ENCODE results near the gene PDGFC. TPM values are rescaled to one million over a fixed set of nuclear protein-coding genes. Genes with fewer than 3 reads are reported as not detected.

Gene PDGFC
- total RNA-seq, 1 donor from 2014 or later = 4.4 TPM

GRCh38 chr4:156778606-156779005, 193.0 kb downstream of the PDGFC start:
- no peak for ATAC-seq

DNA sequence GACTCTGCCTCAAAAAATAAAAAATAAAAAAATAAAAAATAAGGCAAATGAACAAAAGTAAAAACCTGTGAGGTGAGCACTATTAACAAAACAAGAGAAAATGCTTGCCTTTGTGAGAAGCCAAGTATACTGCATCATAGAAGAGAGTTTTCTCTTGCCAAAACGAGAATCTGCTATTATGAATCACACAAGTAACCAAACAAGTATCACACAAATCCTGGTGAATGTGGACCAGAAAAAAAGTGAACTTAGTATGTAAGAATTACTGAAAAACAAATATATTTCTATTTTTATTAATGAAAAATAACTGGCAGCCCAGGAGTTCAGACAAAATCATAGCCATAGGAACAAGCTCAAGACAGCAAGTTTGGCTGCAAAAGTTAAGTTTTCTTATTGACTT, 193.5 kb downstream of the PDGFC start:
- ATAC-seq = no peak

DNA sequence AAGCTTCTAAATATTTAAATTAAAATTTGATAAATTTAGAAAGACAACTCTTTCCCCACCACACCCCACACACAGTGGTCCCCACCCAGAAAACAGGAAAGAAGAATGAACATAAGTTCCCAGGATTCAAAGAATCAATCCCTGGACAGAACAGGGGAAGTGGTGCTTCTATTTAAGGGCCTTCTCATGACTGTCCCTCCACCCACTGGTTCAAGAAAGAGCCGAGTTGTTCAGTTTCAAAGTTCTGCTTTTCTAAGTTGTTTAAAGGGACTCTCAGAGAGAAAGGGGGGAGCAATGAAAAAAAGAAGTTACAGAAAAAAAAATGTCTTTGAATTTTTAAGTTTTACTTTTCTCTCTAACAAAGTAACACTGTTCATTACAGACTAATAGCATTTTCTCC, 195.8 kb downstream of the PDGFC start:
- no peak for ATAC-seq

DNA sequence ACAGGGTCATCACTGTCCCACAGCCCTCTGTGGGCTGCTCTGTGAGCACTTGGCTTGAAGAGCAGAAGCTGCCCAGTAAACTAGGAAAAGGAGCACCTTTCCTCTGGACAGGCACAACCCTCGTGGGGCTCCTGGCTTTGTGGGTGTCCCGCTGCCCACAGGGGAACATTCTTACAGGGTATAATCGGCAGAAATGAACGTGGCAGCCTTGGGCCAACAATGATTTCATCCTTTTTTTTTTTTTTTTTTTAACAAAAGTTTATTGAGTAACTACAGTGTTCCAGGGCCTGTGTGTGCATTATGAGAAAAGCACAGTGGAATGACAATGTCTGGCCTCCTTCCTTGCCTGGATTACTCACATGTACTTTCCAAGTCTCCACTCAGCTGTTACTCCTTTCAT, 197.2 kb downstream of the PDGFC start:
- peak; percentile 65 for ATAC-seq

- no peak for ATAC-seq
Measured at GRCh38 chr4:156773648-156774357, 197.8 kb downstream of the PDGFC start.

GRCh38 chr4:156771171-156771837, 200.3 kb downstream of the PDGFC start:
- ATAC-seq = peak; percentile 98

DNA sequence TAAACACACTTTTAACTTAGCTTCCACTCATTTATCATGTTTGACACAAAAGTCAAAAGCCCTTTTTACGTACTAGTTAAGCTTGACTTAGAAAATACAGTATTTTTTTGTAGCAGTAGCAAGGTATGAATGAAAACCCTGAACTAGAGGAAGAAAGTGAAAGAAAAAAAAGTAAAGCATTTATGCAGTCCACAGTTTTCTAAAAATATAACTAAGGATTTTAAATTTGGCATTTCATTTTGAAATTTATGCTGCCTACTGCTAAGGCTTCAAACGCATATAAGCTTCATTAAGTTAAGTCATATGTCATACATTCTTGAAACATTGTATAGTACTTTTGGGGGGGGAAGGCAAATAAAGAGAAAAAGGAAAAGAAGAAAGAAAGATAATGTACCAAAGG, 201.5 kb downstream of the PDGFC start:
- no peak for ATAC-seq

DNA sequence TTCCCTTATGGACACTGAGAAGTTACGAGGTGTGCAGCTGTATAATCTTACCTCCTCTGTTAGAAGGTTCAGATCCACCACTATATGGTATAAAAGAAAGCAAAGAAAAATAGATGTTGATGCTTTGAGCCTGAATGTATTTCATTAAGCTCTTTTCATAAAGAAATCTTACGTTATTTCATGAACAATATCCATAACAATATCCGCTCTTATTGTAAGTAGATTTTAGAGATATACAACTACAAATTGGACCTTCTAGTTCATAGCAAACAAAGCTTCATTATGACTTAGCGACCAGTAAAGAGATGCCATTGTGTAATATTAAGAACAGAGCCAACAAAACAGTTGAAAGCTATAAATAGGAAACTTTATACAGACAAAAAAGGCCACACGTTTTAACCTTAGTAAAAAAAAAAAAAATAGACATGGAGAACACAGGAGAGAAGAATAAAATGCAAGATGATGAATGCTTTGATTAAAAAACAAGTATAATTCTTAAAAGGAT, 203.6 kb downstream of the PDGFC start:
- no peak for ATAC-seq

DNA sequence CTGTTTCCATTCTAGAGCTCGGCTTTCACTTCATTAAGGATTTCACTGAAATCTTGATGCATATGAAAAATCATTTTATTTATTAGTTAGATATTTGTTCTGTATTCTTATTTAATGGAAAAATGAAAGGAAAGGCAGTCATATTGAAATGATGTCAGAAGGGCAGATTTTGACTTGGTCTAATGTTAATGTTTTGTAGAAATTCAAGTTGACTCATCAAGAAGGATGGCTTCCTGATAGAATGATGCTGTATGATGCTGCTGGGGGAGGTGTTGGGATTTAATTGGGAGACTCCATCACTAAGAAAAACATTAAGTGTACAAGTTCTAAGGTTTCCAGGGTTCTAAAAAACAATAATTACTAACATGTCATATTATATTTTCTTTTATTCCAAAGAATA, 204.8 kb downstream of the PDGFC start:
- no peak for ATAC-seq

GRCh38 chr4:156765277-156765676, 206.3 kb downstream of the PDGFC start:
- ATAC-seq = no peak

GRCh38 chr4:156764846-156765245, 206.8 kb downstream of the PDGFC start:
- no peak for ATAC-seq

- no peak for ATAC-seq
Measured at GRCh38 chr4:156764145-156764544, 207.5 kb downstream of the PDGFC start.

DNA sequence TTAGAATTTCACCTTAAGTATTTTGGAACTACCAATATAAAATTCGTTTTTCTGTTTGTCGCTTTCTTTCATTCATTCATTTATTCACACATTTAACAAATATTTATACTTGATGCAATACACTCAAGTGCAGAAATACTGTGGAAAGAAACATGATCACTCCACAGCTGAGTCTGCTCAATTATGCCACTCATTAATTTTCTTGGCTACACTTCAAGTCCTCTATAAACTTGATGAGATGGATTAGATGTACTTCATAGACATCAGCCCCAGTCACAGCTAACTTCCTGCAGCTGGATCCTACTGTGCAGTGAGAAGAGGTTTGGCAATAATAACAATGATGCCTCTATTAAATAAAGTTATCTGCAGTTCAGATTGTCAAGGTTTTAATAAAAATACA, 208.1 kb downstream of the PDGFC start:
- ATAC-seq = no peak

GRCh38 chr4:156762851-156763250, 208.7 kb downstream of the PDGFC start:
- no peak for ATAC-seq

- no peak for ATAC-seq
Measured at GRCh38 chr4:156756118-156756517, 215.5 kb downstream of the PDGFC start.

- no peak for ATAC-seq
Measured at GRCh38 chr4:156754832-156755570, 216.6 kb downstream of the PDGFC start.

- ATAC-seq = no peak
Measured at GRCh38 chr4:156751486-156751885, 220.1 kb downstream of the PDGFC start.

DNA sequence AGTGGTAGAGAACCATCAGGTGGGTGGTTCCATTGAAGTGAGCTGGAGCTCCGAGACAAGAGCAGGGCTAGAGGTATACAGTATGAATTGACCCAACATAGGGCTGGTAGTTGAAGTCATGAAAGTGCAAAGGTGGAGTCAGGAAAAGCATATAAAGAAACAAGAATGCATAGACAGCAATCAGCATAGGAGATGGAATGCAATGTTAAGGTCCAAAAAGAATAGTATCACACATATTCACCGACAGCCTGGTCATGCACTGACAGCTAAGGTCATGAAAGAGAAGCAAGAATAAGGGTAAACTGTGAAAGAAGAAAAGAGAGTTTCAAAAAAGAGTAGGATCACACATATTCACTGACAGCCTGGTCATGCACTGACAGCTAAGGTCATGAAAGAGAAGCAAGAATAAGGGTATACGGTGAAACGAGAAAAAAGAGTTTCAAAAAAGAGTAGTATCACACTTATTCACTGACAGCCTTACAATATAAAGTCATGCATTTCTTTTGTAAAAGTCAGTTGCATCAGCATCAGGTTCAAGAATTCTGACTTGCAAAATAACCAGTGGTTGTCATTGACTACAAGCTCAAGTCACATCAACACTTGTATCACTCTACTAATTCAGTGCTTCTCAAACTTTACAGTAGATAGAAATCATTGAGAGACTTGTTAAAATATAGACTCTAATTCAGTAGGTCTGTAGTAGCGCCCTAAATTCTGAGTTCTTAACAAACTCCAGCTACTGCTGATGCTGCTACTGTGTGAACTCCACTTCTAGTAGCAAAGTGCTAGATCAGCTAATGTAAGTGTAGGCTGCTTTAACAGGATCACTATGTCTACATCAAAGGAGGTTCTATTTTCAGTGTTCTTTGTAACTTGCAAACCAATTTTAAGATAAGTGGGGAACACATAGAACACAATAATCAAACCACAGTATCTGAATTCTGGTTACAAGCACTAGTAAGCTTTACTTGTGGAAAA, 221.9 kb downstream of the PDGFC start:
- no peak for ATAC-seq

GRCh38 chr4:156746111-156746510, 225.5 kb downstream of the PDGFC start:
- no peak for ATAC-seq

DNA sequence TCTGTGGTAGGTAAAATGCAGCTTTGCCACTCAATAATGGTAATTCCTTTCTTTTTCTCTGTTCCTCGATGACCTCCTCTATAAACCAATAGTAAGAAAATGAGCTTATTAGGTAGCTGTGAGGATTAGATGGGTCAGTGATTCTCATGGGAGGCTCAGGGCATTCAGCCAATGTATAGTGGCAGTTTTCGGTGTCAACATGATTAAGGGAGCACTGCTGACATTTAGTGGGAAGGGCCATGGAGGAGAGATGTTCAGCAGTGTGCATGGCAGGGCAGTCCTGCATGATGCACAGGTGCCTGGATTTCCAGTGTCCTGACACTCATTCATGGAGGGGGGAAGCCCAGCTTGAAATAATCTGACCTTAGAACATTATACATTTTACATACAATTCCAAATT, 232.8 kb downstream of the PDGFC start:
- ATAC-seq = no peak

DNA sequence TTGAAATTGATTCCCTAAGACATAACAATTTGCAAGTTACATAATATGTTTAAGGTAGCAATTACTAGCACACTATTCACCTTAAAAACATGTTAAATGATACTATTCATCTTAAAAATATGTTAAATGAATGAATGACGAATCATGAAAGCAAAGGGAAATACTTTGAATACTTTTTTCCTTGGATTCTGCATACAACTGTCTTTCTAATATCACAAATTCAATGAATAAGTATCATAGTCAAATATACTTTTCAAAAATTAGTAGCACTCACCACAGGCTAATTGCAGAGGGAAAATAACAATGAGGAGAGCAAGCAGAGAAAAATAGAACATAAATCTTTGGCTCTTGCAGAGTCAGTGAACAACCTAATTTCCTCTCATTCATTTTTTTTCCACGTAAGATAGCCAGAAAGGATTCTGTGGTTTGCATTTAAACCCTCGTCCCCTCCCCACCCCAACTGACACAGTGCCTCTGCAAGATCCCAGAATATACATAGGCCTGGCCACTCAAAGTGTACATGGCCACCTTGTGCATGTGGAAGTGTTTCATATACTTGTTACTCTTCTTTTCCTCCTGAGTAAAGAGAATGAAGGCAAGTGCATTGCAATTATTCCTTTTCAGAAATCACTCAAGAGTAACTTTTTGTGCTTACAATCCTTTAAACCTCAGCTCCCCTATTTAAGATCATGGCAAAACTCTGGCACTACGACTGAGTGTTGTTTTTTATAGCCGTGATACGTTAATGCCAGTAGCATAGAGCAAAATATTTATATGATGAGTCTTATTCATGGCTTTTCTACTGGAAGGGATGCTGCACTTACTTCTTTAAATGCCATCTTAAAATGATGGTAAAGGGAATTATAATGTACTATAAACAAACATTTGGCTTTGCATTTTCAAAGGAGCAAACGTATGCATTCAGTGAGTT, 236.4 kb downstream of the PDGFC start:
- ATAC-seq = no peak

All from esophagus mucosa (tissue), 1 donor.